Osteocyte (in vitro differentiated cells): ENCODE data around the gene RASL11A. TPM values are rescaled to one million over a fixed set of nuclear protein-coding genes. Genes with fewer than 3 reads are reported as not detected.
A peak's percentile ranks its signal among the peaks of the same experiment; 100 is the strongest.

Experiments used
- DNase-seq: peaks from one replicate; pipeline ENCODE4 v3.0.0; 2021; ENCODE audit warnings: mixed read lengths; ENCODE audit not compliant: unreplicated experiment; ENCODE audit errors: extremely low spot score
- H3K27ac Mint-ChIP-seq: one replicate; pipeline ENCODE4 v1.8.0; 2021; ENCODE audit warnings: mild to moderate bottlenecking, mixed read lengths; ENCODE audit not compliant: unreplicated experiment
- H3K27me3 Mint-ChIP-seq: one replicate; pipeline ENCODE4 v1.8.0; 2021; ENCODE audit warnings: mixed read lengths; ENCODE audit not compliant: unreplicated experiment
- H3K36me3 Mint-ChIP-seq: one replicate; pipeline ENCODE4 v1.8.0; 2021; ENCODE audit warnings: mixed read lengths; ENCODE audit not compliant: unreplicated experiment
- H3K4me1 Mint-ChIP-seq: one replicate; pipeline ENCODE4 v1.8.0; 2021; ENCODE audit warnings: mixed read lengths; ENCODE audit not compliant: unreplicated experiment
- H3K4me3 Mint-ChIP-seq: one replicate; pipeline ENCODE4 v1.8.0; 2021; ENCODE audit warnings: mild to moderate bottlenecking, moderate library complexity, mixed read lengths; ENCODE audit not compliant: unreplicated experiment
- H3K9me3 Mint-ChIP-seq: one replicate; pipeline ENCODE4 v1.8.0; 2021; ENCODE audit warnings: mixed read lengths; ENCODE audit not compliant: unreplicated experiment
- CTCF ChIP-seq: fragments of 200-600 bp; sonication (generic); IDR thresholded peaks from 2 replicates; pipeline ENCODE4 v1.5.0; 2021; ENCODE audit warnings: antibody characterized with exemption, mild to moderate bottlenecking, moderate library complexity
- total RNA-seq: library from RNA; stranded (reverse); gene quantifications from 2 replicates; pipeline ENCODE4 v1.2.1, GENCODE V29; 2021

The RASL11A gene
- total RNA-seq, 1 donor from 2014 or later: 4.6 TPM

- Mint-ChIP-seq H3K9me3 (no peaks in the 10 kb centered on the region), H3K27me3 (peaks cover 28% of the 10 kb centered on the region), H3K27ac (no peak overlapping the region), H3K4me1 (peaks cover 39% of the 10 kb centered on the region), H3K36me3 (no peaks in the 10 kb centered on the region), H3K4me3 (no peak overlapping the region)
- no peak for TF ChIP-seq CTCF
- DNase-seq: no peak
Measured at GRCh38 chr13:27273658-27274425, 3.2 kb downstream of the RASL11A start.

- H3K27me3 Mint-ChIP-seq: peaks cover 28% of the 10 kb centered on the region
- H3K4me1 Mint-ChIP-seq: peaks cover 39% of the 10 kb centered on the region
- no peaks in the 10 kb centered on the region for H3K36me3 Mint-ChIP-seq
- no peak for TF ChIP-seq CTCF
- H3K27ac Mint-ChIP-seq: no peak overlapping the region
- no peak overlapping the region for H3K4me3 Mint-ChIP-seq
- no peaks in the 10 kb centered on the region for H3K9me3 Mint-ChIP-seq
- DNase-seq: no peak
Measured at GRCh38 chr13:27274631-27275030, 4.0 kb downstream of the RASL11A start.

GRCh38 chr13:27276188-27276587 is 5.6 kb downstream of the RASL11A start:
- no peaks in the 10 kb centered on the region for H3K36me3 Mint-ChIP-seq
- peaks cover 28% of the 10 kb centered on the region for H3K27me3 Mint-ChIP-seq
- TF ChIP-seq CTCF: no peak
- no peaks in the 10 kb centered on the region for H3K9me3 Mint-ChIP-seq
- peak; percentile 48 for DNase-seq
- H3K27ac Mint-ChIP-seq: no peak overlapping the region
- H3K4me1 Mint-ChIP-seq: peaks cover 39% of the 10 kb centered on the region
- H3K4me3 Mint-ChIP-seq: no peak overlapping the region

GRCh38 chr13:27279506-27279905 is 8.9 kb downstream of the RASL11A start:
- peak; percentile 53 for DNase-seq
- Mint-ChIP-seq H3K9me3 (no peaks in the 10 kb centered on the region), H3K4me3 (no peak overlapping the region), H3K36me3 (no peaks in the 10 kb centered on the region), H3K27ac (no peak overlapping the region), H3K27me3 (peaks cover 28% of the 10 kb centered on the region), H3K4me1 (peaks cover 8% of the 10 kb centered on the region)
- TF ChIP-seq CTCF: no peak

GRCh38 chr13:27280009-27280656 is 9.5 kb downstream of the RASL11A start:
- H3K27me3 Mint-ChIP-seq: peaks cover 28% of the 10 kb centered on the region
- no peaks in the 10 kb centered on the region for H3K9me3 Mint-ChIP-seq
- no peak overlapping the region for H3K27ac Mint-ChIP-seq
- H3K4me3 Mint-ChIP-seq: no peak overlapping the region
- H3K4me1 Mint-ChIP-seq: peaks cover 6% of the 10 kb centered on the region
- TF ChIP-seq CTCF: no peak
- no peaks in the 10 kb centered on the region for H3K36me3 Mint-ChIP-seq
- no peak for DNase-seq
